SH-SY5Y (cell line): Measurements from ENCODE around the gene MYO6.

Source experiments
- GATA2 ChIP-seq: IDR thresholded peaks from 2 replicates; pipeline ENCODE4 v1.6.1; 2011; ENCODE audit warnings: mild to moderate bottlenecking, low read depth, low read length
- GATA3 ChIP-seq: IDR thresholded peaks from 2 replicates; pipeline ENCODE4 v1.6.1; 2011; ENCODE audit warnings: low read depth, mild to moderate bottlenecking, low read length, moderate library complexity

GRCh38 chr6:75757295-75757694 is 8.3 kb downstream of the MYO6 start:
- TF ChIP-seq GATA2 (no peak), GATA3 (no peak)
